GM12875 (cell line): ENCODE data around the gene PIM1.

Experiments used
- H3K4me3 ChIP-seq: one replicate; pipeline ENCODE4 v1.5.1; 2011; ENCODE audit warnings: low read depth, low read length, control low read depth
- CTCF ChIP-seq: IDR thresholded peaks from 2 replicates; pipeline ENCODE4 v1.5.1; 2011; ENCODE audit warnings: low read depth, mild to moderate bottlenecking, control low read depth, inconsistent platforms, low read length, moderate library complexity, borderline replicate concordance; ENCODE audit not compliant: insufficient read depth

PIM1 gene

GRCh38 chr6:37169496-37170272, at the start of gene PIM1:
TSS of gene PIM1 (plus strand) at chr6:37170152. CDS start at chr6:37170576, 424 bp downstream.
- no peak for TF ChIP-seq CTCF
- H3K4me3 ChIP-seq: peak within 1 kb of the TSS; percentile 81

GRCh38 chr6:37121556-37121955, 48.4 kb upstream of the PIM1 start:
- TF ChIP-seq CTCF: no peak
- H3K4me3 ChIP-seq: no peak overlapping the region

- no peak for TF ChIP-seq CTCF
- no peak overlapping the region for H3K4me3 ChIP-seq
Observed at GRCh38 chr6:37122861-37123260, 47.1 kb upstream of the PIM1 start.

GRCh38 chr6:37123957-37124729, 45.8 kb upstream of the PIM1 start:
- no peak overlapping the region for H3K4me3 ChIP-seq
- TF ChIP-seq CTCF: no peak

GRCh38 chr6:37125774-37126492, 44.0 kb upstream of the PIM1 start:
- no peak for TF ChIP-seq CTCF
- no peak overlapping the region for H3K4me3 ChIP-seq

- TF ChIP-seq CTCF: no peak
- no peak overlapping the region for H3K4me3 ChIP-seq
Observed at GRCh38 chr6:37126493-37126958, 43.4 kb upstream of the PIM1 start.
